K562 (cell line): ENCODE data around the gene CORO1A. TPM values are rescaled to one million over a fixed set of nuclear protein-coding genes. Genes with fewer than 3 reads are reported as not detected.

ENCODE experiments used
- ARID3A ChIP-seq: IDR thresholded peaks from 2 replicates; pipeline ENCODE4 v1.6.1; 2012; ENCODE audit warnings: low read depth, low read length, improper control_type of control experiment, borderline replicate concordance
- ELK1 ChIP-seq: sonication (generic); formaldehyde crosslinking; IDR thresholded peaks from 2 replicates; pipeline ENCODE4 v1.8.1; 2022; ENCODE audit warnings: missing genetic modification reagents
- FOXK2 ChIP-seq, 2 experiments: fragments of 450-650 bp; IDR thresholded peaks in 1 of 2; conservative IDR thresholded peaks in 1 of 2; 2 replicates each; pipeline ENCODE4 v1.6.1; 2016; ENCODE audit warnings: low read depth in 2 of 2, mild to moderate bottlenecking in 1 of 2
- GTF2B ChIP-seq: IDR thresholded peaks from 2 replicates; pipeline ENCODE4 v1.6.1; 2011; ENCODE audit not compliant: insufficient read length; ENCODE audit errors: extremely low read depth
- IRF9 ChIP-seq: fragments of 450-650 bp; IDR thresholded peaks from 2 replicates; pipeline ENCODE4 v1.6.1; 2016; ENCODE audit warnings: missing biosample characterization, missing genetic modification characterization
- MNT ChIP-seq, 2 experiments: fragments of 450-650 bp; conservative IDR thresholded peaks; 2 replicates each; pipeline ENCODE4 v1.6.1; 2017; ENCODE audit warnings: mild to moderate bottlenecking in 2 of 2, moderate library complexity in 2 of 2
- MYNN ChIP-seq, 2 experiments: sonication (generic); formaldehyde crosslinking in 1 of 2; IDR thresholded peaks; 2 replicates each; pipeline versions ENCODE4 v1.5.0 to v1.6.1; 2016 to 2020; ENCODE audit warnings: antibody characterized with exemption in 1 of 2, missing genetic modification reagents in 1 of 2
- NCOR1 ChIP-seq: fragments of 450-650 bp; IDR thresholded peaks from 2 replicates; pipeline ENCODE4 v1.6.1; 2016; ENCODE audit warnings: mild to moderate bottlenecking, moderate library complexity
- PTBP1 ChIP-seq: fragments of 200-400 bp; formaldehyde crosslinking; IDR thresholded peaks from 2 replicates; pipeline ENCODE4 v1.6.1; 2017; ENCODE audit warnings: low read depth, low read length
- STAT6 ChIP-seq: sonication (generic); formaldehyde crosslinking; IDR thresholded peaks from 2 replicates; pipeline ENCODE4 v1.8.1; 2023; ENCODE audit warnings: mild to moderate bottlenecking, missing genetic modification reagents
- XRCC4 ChIP-seq: IDR thresholded peaks from one replicate; pipeline ENCODE4 v1.6.1; 2011; ENCODE audit not compliant: insufficient read depth, insufficient read length; ENCODE audit errors: extremely low read depth
- ZNF592 ChIP-seq: fragments of 450-650 bp; IDR thresholded peaks from 2 replicates; pipeline ENCODE4 v1.6.1; 2017; ENCODE audit warnings: antibody characterized with exemption, mild to moderate bottlenecking
- polyA plus RNA-seq, 8 experiments: library from polyadenylated mRNA; depleted of rRNA in 4 of 8; stranded (reverse) in 5 of 8; unstranded in 3 of 8; fragments of >200 nt; fragmentation: Nextera tagmentation in 2 of 8; fragmentation: Illumina TruSeq in 1 of 8; extraction: Ambion mirVana in 2 of 8; extraction: Trizol in 1 of 8; gene quantifications; 2 replicates each; pipeline versions ENCODE4 v1.2.1 to v1.2.3, GENCODE V29; 2011 to 2014; ENCODE audit warnings: inconsistent platforms in 1 of 8, missing spikeins in 1 of 8
- total RNA-seq, 7 experiments: library from RNA; depleted of rRNA in 6 of 7; stranded (reverse); fragments of >200 nt in 6 of 7; fragmentation: Illumina TruSeq in 2 of 7; extraction: Trizol in 2 of 7; gene quantifications; 2 replicates each; pipeline versions ENCODE4 v1.2.1 to v1.2.3, GENCODE V29; 2011 to 2021; ENCODE audit warnings: low replicate concordance in 1 of 7

The CORO1A gene
- total and polyA plus RNA-seq, 9 of the 15 experiments (the other 6 are each of a cell fraction or from before 2014, with no cell fraction given): 0.22 to 23.8 (median 7.6) TPM

- TF ChIP-seq ZNF592: peak; percentile 52; the same call in 1 of the 2 replicates
- no peak for TF ChIP-seq IRF9
- TF ChIP-seq NCOR1: no peak
- no peak for TF ChIP-seq XRCC4
- TF ChIP-seq ARID3A: no peak
- no peak for TF ChIP-seq STAT6 (CRISPR knock-in tag)
- no peak for TF ChIP-seq ELK1 (CRISPR knock-in tag)
- TF ChIP-seq PTBP1: no peak
- no peak for TF ChIP-seq FOXK2 (conservative IDR thresholded peaks at IDR 0.05 in 1 of 2, IDR thresholded peaks at IDR 0.05 in 1 of 2; ENCODE audit: low read depth in 2 of 2)
- TF ChIP-seq MNT (conservative IDR thresholded peaks at IDR 0.05): no peak
- TF ChIP-seq MYNN (IDR thresholded peaks at IDR 0.05): no peak
- no peak for TF ChIP-seq MYNN (CRISPR knock-in tag; IDR thresholded peaks at IDR 0.05)
- no peak for TF ChIP-seq GTF2B
Measured at GRCh38 chr16:30185683-30186421, 2.5 kb downstream of the CORO1A start (continued).
